HepG2 (cell line): ENCODE measurements around the gene YWHAB. TPM values are rescaled to one million over a fixed set of nuclear protein-coding genes. Genes with fewer than 3 reads are reported as not detected.

Experiments used
- ATM ChIP-seq: fragments of 450-650 bp; IDR thresholded peaks from 2 replicates; pipeline ENCODE4 v1.7.1; 2017; ENCODE audit warnings: mild to moderate bottlenecking, borderline replicate concordance
- EED ChIP-seq: sonication (generic); formaldehyde crosslinking; IDR thresholded peaks from 2 replicates; pipeline ENCODE4 v1.5.0; 2020; ENCODE audit warnings: mild to moderate bottlenecking, missing genetic modification reagents
- FOXO4 ChIP-seq: sonication (generic); formaldehyde crosslinking; conservative IDR thresholded peaks from 2 replicates; pipeline ENCODE4 v1.8.1; 2023; ENCODE audit warnings: missing genetic modification reagents
- GTF2F1 ChIP-seq: fragments of 150-350 bp; IDR thresholded peaks from 2 replicates; pipeline ENCODE4 v1.6.1; 2014; ENCODE audit warnings: low read length
- HMG20B ChIP-seq: conservative IDR thresholded peaks from 2 replicates; pipeline ENCODE4 v1.6.1; 2016; ENCODE audit warnings: missing genetic modification reagents, missing compliant biosample characterization
- HOXA5 ChIP-seq: sonication (generic); formaldehyde crosslinking; IDR thresholded peaks from 2 replicates; pipeline ENCODE4 v1.4.0; 2020; ENCODE audit warnings: missing genetic modification reagents
- MIER2 ChIP-seq: IDR thresholded peaks from 2 replicates; pipeline ENCODE4 v1.6.1; 2016; ENCODE audit warnings: missing biosample characterization, missing genetic modification reagents
- NFE2L2 ChIP-seq: fragments of 150-350 bp; IDR thresholded peaks from 2 replicates; pipeline ENCODE4 v1.6.1; 2014; ENCODE audit warnings: low read length
- NFIB ChIP-seq: sonication (generic); formaldehyde crosslinking; IDR thresholded peaks from 2 replicates; pipeline ENCODE4 v1.9.0; 2021; ENCODE audit warnings: missing genetic modification reagents, mild to moderate bottlenecking, borderline replicate concordance
- NR3C1 ChIP-seq: sonication (generic); formaldehyde crosslinking; IDR thresholded peaks from 2 replicates; pipeline ENCODE4 v1.4.0; 2020; ENCODE audit warnings: missing genetic modification reagents
- POLR2G ChIP-seq: fragments of 200-400 bp; formaldehyde crosslinking; IDR thresholded peaks from 2 replicates; pipeline ENCODE4 v1.6.1; 2018; ENCODE audit warnings: mild to moderate bottlenecking, low read depth, low read length, moderate library complexity
- RORA ChIP-seq: sonication (generic); formaldehyde crosslinking; IDR thresholded peaks from 2 replicates; pipeline ENCODE4 v1.5.0; 2020; ENCODE audit warnings: mild to moderate bottlenecking, missing genetic modification reagents, moderate library complexity
- SP4 ChIP-seq: sonication (generic); formaldehyde crosslinking; IDR thresholded peaks from 2 replicates; pipeline ENCODE4 v1.8.1; 2023; ENCODE audit warnings: mild to moderate bottlenecking, missing genetic modification reagents
- TGIF2 ChIP-seq: IDR thresholded peaks from 2 replicates; pipeline ENCODE4 v1.6.1; 2016; ENCODE audit warnings: control low read depth, missing compliant biosample characterization
- ZFY ChIP-seq: sonication (generic); formaldehyde crosslinking; IDR thresholded peaks from 2 replicates; pipeline ENCODE4 v1.4.0; 2020; ENCODE audit warnings: missing genetic modification reagents
- ZNF160 ChIP-seq: sonication (generic); formaldehyde crosslinking; IDR thresholded peaks from 2 replicates; pipeline ENCODE4 v1.8.0; 2022; ENCODE audit warnings: mild to moderate bottlenecking, inconsistent platforms, missing genetic modification reagents
- ZNF280D ChIP-seq: sonication (generic); formaldehyde crosslinking; IDR thresholded peaks from 2 replicates; pipeline ENCODE4 v1.5.1; 2020; ENCODE audit warnings: mild to moderate bottlenecking, missing genetic modification reagents
- ZNF317 ChIP-seq: sonication (generic); formaldehyde crosslinking; IDR thresholded peaks from 2 replicates; pipeline ENCODE4 v1.5.0; 2020; ENCODE audit warnings: mild to moderate bottlenecking, missing genetic modification reagents
- ZNF577 ChIP-seq: sonication (generic); formaldehyde crosslinking; IDR thresholded peaks from 2 replicates; pipeline ENCODE4 v1.4.0; 2020; ENCODE audit warnings: mild to moderate bottlenecking, low read depth, missing genetic modification reagents, borderline replicate concordance
- ZNF768 ChIP-seq: sonication (generic); formaldehyde crosslinking; IDR thresholded peaks from 2 replicates; pipeline ENCODE4 v1.4.0; 2020; ENCODE audit warnings: missing genetic modification reagents
- ZNF850 ChIP-seq: sonication (generic); formaldehyde crosslinking; conservative IDR thresholded peaks from 2 replicates; pipeline ENCODE4 v1.9.0; 2021; ENCODE audit warnings: mild to moderate bottlenecking, missing genetic modification reagents
- polyA plus RNA-seq, 8 experiments: library from polyadenylated mRNA; depleted of rRNA in 3 of 8; stranded (reverse) in 7 of 8; unstranded in 1 of 8; fragments of >200 nt; fragmentation: Illumina TruSeq in 4 of 8; extraction: Trizol in 4 of 8; gene quantifications; 2 replicates each; pipeline versions ENCODE4 v1.2.1 to v1.2.3, GENCODE V29; 2011 to 2016; ENCODE audit warnings: low read depth in 4 of 8, missing spikeins in 1 of 8, mixed read lengths in 1 of 8; ENCODE audit not compliant: insufficient read depth in 1 of 8
- total RNA-seq, 5 experiments: library from RNA; depleted of rRNA; stranded (reverse); fragments of >200 nt; fragmentation: Illumina TruSeq; extraction: Trizol; gene quantifications; 2 replicates each; pipeline ENCODE4 v1.2.3, GENCODE V29; 2016; ENCODE audit warnings: low read depth in 1 of 5
- TF ChIP-seq, protein P1 (sequence below): fragments of 450-650 bp; IDR thresholded peaks from 2 replicates; pipeline ENCODE4 v1.6.1; 2016
- TF ChIP-seq, protein P2 (sequence below): sonication (generic); formaldehyde crosslinking; IDR thresholded peaks from 2 replicates; pipeline ENCODE4 v1.4.0; 2020; ENCODE audit warnings: mild to moderate bottlenecking, missing genetic modification reagents

The YWHAB gene
- total and polyA plus RNA-seq, 2 of the 13 experiments (the other 11 are each of a cell fraction or from before 2014, with no cell fraction given), result 77.2 to 121 TPM

- TF ChIP-seq, protein P1, sequence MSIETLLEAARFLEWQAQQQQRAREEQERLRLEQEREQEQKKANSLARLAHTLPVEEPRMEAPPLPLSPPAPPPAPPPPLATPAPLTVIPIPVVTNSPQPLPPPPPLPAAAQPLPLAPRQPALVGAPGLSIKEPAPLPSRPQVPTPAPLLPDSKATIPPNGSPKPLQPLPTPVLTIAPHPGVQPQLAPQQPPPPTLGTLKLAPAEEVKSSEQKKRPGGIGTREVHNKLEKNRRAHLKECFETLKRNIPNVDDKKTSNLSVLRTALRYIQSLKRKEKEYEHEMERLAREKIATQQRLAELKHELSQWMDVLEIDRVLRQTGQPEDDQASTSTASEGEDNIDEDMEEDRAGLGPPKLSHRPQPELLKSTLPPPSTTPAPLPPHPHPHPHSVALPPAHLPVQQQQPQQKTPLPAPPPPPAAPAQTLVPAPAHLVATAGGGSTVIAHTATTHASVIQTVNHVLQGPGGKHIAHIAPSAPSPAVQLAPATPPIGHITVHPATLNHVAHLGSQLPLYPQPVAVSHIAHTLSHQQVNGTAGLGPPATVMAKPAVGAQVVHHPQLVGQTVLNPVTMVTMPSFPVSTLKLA, result peak; percentile 62
- TF ChIP-seq TGIF2 (CRISPR knock-in tag), result no peak; the same call in 1 of the 2 replicates
- peak; percentile 96 for TF ChIP-seq ZNF160 (CRISPR knock-in tag)
- no peak for TF ChIP-seq HOXA5
- TF ChIP-seq ZNF850 (CRISPR knock-in tag), result 0 out of 2 replicates have a peak, but pooled peaks have one; percentile 80
- TF ChIP-seq ZNF317, result peak; percentile 90
- peak; percentile 2; the same call in 1 of the 2 replicates for TF ChIP-seq NFE2L2
- TF ChIP-seq GTF2F1, result no peak
- peak; percentile 96 for TF ChIP-seq ZFY
- TF ChIP-seq POLR2G, result peak; percentile 98
- TF ChIP-seq MIER2, result peak; percentile 45; the same call in 1 of the 2 replicates
- no peak for TF ChIP-seq ZNF577 (CRISPR knock-in tag)
- TF ChIP-seq ZNF768 (CRISPR knock-in tag), result peak; percentile 82
- peak; percentile 46; the same call in 1 of the 2 replicates for TF ChIP-seq EED (CRISPR knock-in tag)
- TF ChIP-seq FOXO4, result no peak
- no peak for TF ChIP-seq ZNF280D (CRISPR knock-in tag)
- TF ChIP-seq SP4 (CRISPR knock-in tag), result peak; percentile 96
- TF ChIP-seq, protein P2, sequence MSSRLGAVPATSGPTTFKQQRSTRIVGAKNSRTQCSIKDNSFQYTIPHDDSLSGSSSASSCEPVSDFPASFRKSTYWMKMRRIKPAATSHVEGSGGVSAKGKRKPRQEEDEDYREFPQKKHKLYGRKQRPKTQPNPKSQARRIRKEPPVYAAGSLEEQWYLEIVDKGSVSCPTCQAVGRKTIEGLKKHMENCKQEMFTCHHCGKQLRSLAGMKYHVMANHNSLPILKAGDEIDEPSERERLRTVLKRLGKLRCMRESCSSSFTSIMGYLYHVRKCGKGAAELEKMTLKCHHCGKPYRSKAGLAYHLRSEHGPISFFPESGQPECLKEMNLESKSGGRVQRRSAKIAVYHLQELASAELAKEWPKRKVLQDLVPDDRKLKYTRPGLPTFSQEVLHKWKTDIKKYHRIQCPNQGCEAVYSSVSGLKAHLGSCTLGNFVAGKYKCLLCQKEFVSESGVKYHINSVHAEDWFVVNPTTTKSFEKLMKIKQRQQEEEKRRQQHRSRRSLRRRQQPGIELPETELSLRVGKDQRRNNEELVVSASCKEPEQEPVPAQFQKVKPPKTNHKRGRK (CRISPR knock-in tag), result no peak
- peak; percentile 74; the same call in 1 of the 2 replicates for TF ChIP-seq HMG20B (CRISPR knock-in tag)
- no peak for TF ChIP-seq NFIB (CRISPR knock-in tag)
- TF ChIP-seq ATM, result no peak
- no peak for TF ChIP-seq RORA (CRISPR knock-in tag)
- TF ChIP-seq NR3C1 (CRISPR knock-in tag), result no peak
Observed at GRCh38 chr20:44885392-44886265, at the start of gene YWHAB (continued).
